NT2/D1 (cell line): ENCODE results near the gene PSMG4.

Experiments
- SUZ12 ChIP-seq: IDR thresholded peaks from 2 replicates; pipeline ENCODE4 v1.6.1; 2011; ENCODE audit not compliant: insufficient read length, insufficient read depth; ENCODE audit errors: extremely low read depth
- YY1 ChIP-seq: IDR thresholded peaks from 2 replicates; pipeline ENCODE4 v1.6.1; 2011; ENCODE audit not compliant: insufficient read length, insufficient read depth
- ZNF274 ChIP-seq: IDR thresholded peaks from 2 replicates; pipeline ENCODE4 v1.6.1; 2011; ENCODE audit warnings: mild to moderate bottlenecking, low read depth, low read length

DNA sequence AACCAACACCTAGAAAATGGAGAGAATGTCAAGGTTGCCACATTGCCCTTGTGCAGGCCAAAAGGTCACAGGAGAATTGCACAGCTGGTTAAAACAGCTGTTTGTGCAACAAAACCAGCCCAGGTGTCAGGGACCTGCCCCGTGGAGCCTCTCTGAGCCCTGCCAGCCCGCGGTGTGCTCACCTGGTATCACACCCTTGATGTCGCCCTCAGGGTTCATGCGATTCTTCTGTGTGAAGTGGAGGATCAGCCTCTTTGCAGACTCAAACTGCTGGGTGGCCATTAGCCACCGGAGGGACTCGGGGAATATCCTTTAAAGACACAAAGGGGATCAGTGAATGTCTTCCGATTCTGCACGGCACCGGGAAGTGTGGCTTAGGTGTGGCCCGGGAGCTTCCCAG is 39.2 kb downstream of the PSMG4 start:
- TF ChIP-seq YY1 (no peak), ZNF274 (no peak), SUZ12 (no peak)
